Measurements from ENCODE around the gene HDGF. TPM values are rescaled to one million over a fixed set of nuclear protein-coding genes. Genes with fewer than 3 reads are reported as not detected.
A peak's percentile ranks its signal among the peaks of the same experiment; 100 is the strongest.

Gene HDGF
- total and polyA plus RNA-seq, 2 donors (not counting 3 experiments of a cell fraction or from before 2014, with no cell fraction given), result 95.1 to 298 TPM

- dilution Hi-C loops (cut with MboI; ENCODE audit: extremely low pct_ligation_motif_present, low sequenced_read_pairs), result no loop called here
- DNase-seq (ENCODE audit: low read depth, low spot score) (no peak), FAIRE-seq (no peak)
- ChIA-PET CTCF (interaction anchor here (1.6 kb wide), 1 partner anchor 9 kb away, joined by 5 read pairs; the partner anchor contains the start of gene PRCC), POLR2A (no interaction called here)
- no peak for TF ChIP-seq POLR2AphosphoS5 (IDR thresholded peaks at IDR 0.05; ENCODE audit: insufficient read depth, low read depth, low read length)
- no peak for TF ChIP-seq EZH2 (IDR thresholded peaks at IDR 0.05; ENCODE audit: borderline replicate concordance, low read depth, low read length, severe bottlenecking)
- no peak for TF ChIP-seq JUN (IDR thresholded peaks at IDR 0.05; ENCODE audit: borderline replicate concordance, insufficient read depth, insufficient read length, low read depth)
- TF ChIP-seq FOS (IDR thresholded peaks at IDR 0.05; ENCODE audit: borderline replicate concordance, insufficient read depth, low read length), result no peak
- no peak for TF ChIP-seq POLR2A (IDR thresholded peaks at IDR 0.05; ENCODE audit: low read depth, low read length)
- Histone ChIP-seq H3K9me1 (replicated peaks; ENCODE audit: control insufficient read depth, extremely low read depth, insufficient read depth, low read length) (no peaks in the 10 kb centered on the region), H3K27ac (ENCODE audit: insufficient read depth, low read depth, low read length) (no peak overlapping the region), H3K36me3 (ENCODE audit: control insufficient read depth in 2 of 2, extremely low read depth in 1 of 2, insufficient read depth in 2 of 2, low read length in 2 of 2) (peaks cover 7 to 8% of the 10 kb centered on the region in 2 experiments), H3K9ac (replicated peaks; ENCODE audit: extremely low read depth, insufficient read depth, low read length) (no peak overlapping the region), H3K4me1 (ENCODE audit: control insufficient read depth, extremely low read depth, insufficient read depth, low read length) (peaks cover 3% of the 10 kb centered on the region), H2AFZ (ENCODE audit: low read depth, low read length) (no peak overlapping the region), H3K4me2 (ENCODE audit: insufficient read depth, low read length) (no peak overlapping the region), H3K27me3 (ENCODE audit: control insufficient read depth in 2 of 2, insufficient read depth in 2 of 2, low read length in 2 of 2) (no peaks in the 10 kb centered on the region), H3K9me3 (replicated peaks; ENCODE audit: control insufficient read depth, insufficient read depth, low read length) (no peaks in the 10 kb centered on the region), H3K4me3 (replicated peaks in 1 of 3; ENCODE audit: insufficient read depth in 1 of 3, low read depth in 1 of 3, low read length in 3 of 3) (no peak overlapping the region), H3K79me2 (ENCODE audit: control insufficient read depth, insufficient read depth, low read length) (peaks cover 86% of the 10 kb centered on the region), H4K20me1 (replicated peaks; ENCODE audit: control insufficient read depth, extremely low read depth, insufficient read depth, low read length) (peaks cover 7% of the 10 kb centered on the region)
- no TSS peak for BruUV-seq (replicated peaks)
- intact Hi-C loops (cut with micrococcal nuclease), result no loop called here
Observed at GRCh38 chr1:156775799-156776198, 24.3 kb upstream of the HDGF start.

- Histone ChIP-seq H3K9me1 (replicated peaks; ENCODE audit: control insufficient read depth, extremely low read depth, insufficient read depth, low read length) (no peaks in the 10 kb centered on the region), H3K9ac (replicated peaks; ENCODE audit: extremely low read depth, insufficient read depth, low read length) (no peak overlapping the region), H3K27ac (ENCODE audit: insufficient read depth, low read depth, low read length) (no peak overlapping the region), H4K20me1 (replicated peaks; ENCODE audit: control insufficient read depth, extremely low read depth, insufficient read depth, low read length) (peaks cover 7% of the 10 kb centered on the region), H3K27me3 (ENCODE audit: control insufficient read depth in 2 of 2, insufficient read depth in 2 of 2, low read length in 2 of 2) (no peaks in the 10 kb centered on the region), H3K4me1 (ENCODE audit: control insufficient read depth, extremely low read depth, insufficient read depth, low read length) (peaks cover 10% of the 10 kb centered on the region), H3K36me3 (ENCODE audit: control insufficient read depth in 2 of 2, extremely low read depth in 1 of 2, insufficient read depth in 2 of 2, low read length in 2 of 2) (peaks cover 7 to 8% of the 10 kb centered on the region in 2 experiments), H3K9me3 (replicated peaks; ENCODE audit: control insufficient read depth, insufficient read depth, low read length) (no peaks in the 10 kb centered on the region), H3K79me2 (ENCODE audit: control insufficient read depth, insufficient read depth, low read length) (peaks cover 88% of the 10 kb centered on the region), H2AFZ (ENCODE audit: low read depth, low read length) (no peak overlapping the region), H3K4me3 (replicated peaks in 1 of 3; ENCODE audit: insufficient read depth in 1 of 3, low read depth in 1 of 3, low read length in 3 of 3) (no peak overlapping the region), H3K4me2 (ENCODE audit: insufficient read depth, low read length) (no peak overlapping the region)
- TF ChIP-seq POLR2AphosphoS5 (IDR thresholded peaks at IDR 0.05; ENCODE audit: insufficient read depth, low read depth, low read length) (no peak), CTCF (IDR thresholded peaks at IDR 0.05; ENCODE audit: extremely low read depth in 1 of 2, insufficient read depth in 1 of 2, low read depth in 1 of 2, low read length in 2 of 2) (peak in 1 of 2 donors; percentile 6)
- no TSS peak for BruUV-seq (replicated peaks)
- CTCF ChIA-PET, result interaction anchor here (1.1 to 3.2 kb wide), 3 partner anchors 8 to 86 kb away, joined by 3 to 14 read pairs (median 9); partner anchors contain the start of genes INSRR, ISG20L2, METTL25B and NTRK1
- intact Hi-C loops (cut with micrococcal nuclease) (no loop called here), dilution Hi-C loops (cut with MboI; ENCODE audit: extremely low pct_ligation_motif_present, low sequenced_read_pairs) (no loop called here)
- POLR2A ChIA-PET, result no interaction called here
- FAIRE-seq, result no peak
- DNase-seq (ENCODE audit: low read depth, low spot score), result no peak
Observed at GRCh38 chr1:156773607-156774006, 22.1 kb upstream of the HDGF start.

Data from endothelial cell of umbilical vein (primary cell).